ENCODE data around the gene VDAC1. TPM values are rescaled to one million over a fixed set of nuclear protein-coding genes. Genes with fewer than 3 reads are reported as not detected.

Gene VDAC1
- total RNA-seq, 1 donor from 2014 or later, result 489 TPM

- Histone ChIP-seq H3K27me3 (ENCODE audit: control insufficient read depth, insufficient read depth, low read length) (no peaks in the 10 kb centered on the region), H3K4me3 (ENCODE audit: low read depth, low read length) (no peak overlapping the region), H3K36me3 (ENCODE audit: control insufficient read depth, insufficient read depth, low read length) (no peaks in the 10 kb centered on the region)
- DNase-seq (ENCODE audit: low read depth), result no peak
- TF ChIP-seq CTCF (IDR thresholded peaks at IDR 0.05; ENCODE audit: insufficient read depth, low read length, severe bottlenecking), result no peak
- FAIRE-seq, result no peak
These were observed 79.5 kb downstream of the VDAC1 start for GRCh38 chr5:133925269-133925668.

GRCh38 chr5:133924221-133924920 lies 80.4 kb downstream of the VDAC1 start:
- TF ChIP-seq CTCF (IDR thresholded peaks at IDR 0.05; ENCODE audit: insufficient read depth, low read length, severe bottlenecking), result no peak
- DNase-seq (ENCODE audit: low read depth) (no peak), FAIRE-seq (no peak)
- H3K4me3 ChIP-seq (ENCODE audit: low read depth, low read length), result no peak overlapping the region
- no peaks in the 10 kb centered on the region for H3K36me3 ChIP-seq (ENCODE audit: control insufficient read depth, insufficient read depth, low read length)
- no peaks in the 10 kb centered on the region for H3K27me3 ChIP-seq (ENCODE audit: control insufficient read depth, insufficient read depth, low read length)

GRCh38 chr5:133921979-133922378 lies 82.8 kb downstream of the VDAC1 start:
- DNase-seq (ENCODE audit: low read depth) (no peak), FAIRE-seq (no peak)
- no peak overlapping the region for H3K4me3 ChIP-seq (ENCODE audit: low read depth, low read length)
- H3K36me3 ChIP-seq (ENCODE audit: control insufficient read depth, insufficient read depth, low read length), result no peaks in the 10 kb centered on the region
- H3K27me3 ChIP-seq (ENCODE audit: control insufficient read depth, insufficient read depth, low read length), result peaks cover 1% of the 10 kb centered on the region
- no peak for TF ChIP-seq CTCF (IDR thresholded peaks at IDR 0.05; ENCODE audit: insufficient read depth, low read length, severe bottlenecking)

Other genes with a start within 250 kb of the VDAC1 start
- gene C5orf15, start 36.4 kb downstream of the VDAC1 start, total RNA-seq, result 20.8 and 27.0 TPM in 2 replicates
- gene TCF7, start 109.7 kb upstream of the VDAC1 start, total RNA-seq, result under 0.01 and 0.13 TPM in 2 replicates
- gene SKP1, start 172.0 kb upstream of the VDAC1 start, total RNA-seq, result 157 and 293 TPM in 2 replicates
- gene PPP2CA, start 221.1 kb upstream of the VDAC1 start, total RNA-seq, result 109 and 133 TPM in 2 replicates